SK-MEL-5 (cell line): ENCODE data around the gene HIP1R. TPM values are rescaled to one million over a fixed set of nuclear protein-coding genes. Genes with fewer than 3 reads are reported as not detected.
"Not testable (repeated sequence)": the region's sequence is repeated elsewhere in the genome, so short reads cannot be mapped to it uniquely, and the experiment has no call there.

Experiments used
- DNase-seq: peaks from one replicate; pipeline ENCODE4 v3.0.0-alpha.2; 2016; ENCODE audit warnings: low read depth, low spot score
- in situ Hi-C: cut with HindIII; loops from 2 replicates; pipeline ENCODE4 v1.10.0; 2016; ENCODE audit warnings: low sequenced_read_pairs, high pct_unique_total_duplicates, low pct_unique_long_range_greater_than_20kb
- total RNA-seq: library from RNA; depleted of rRNA; stranded (reverse); fragments of >200 nt; shearing (Covaris generic); gene quantifications from 2 replicates; pipeline ENCODE4 v1.2.3, GENCODE V29; 2014; rRNA removed

The HIP1R gene
- total RNA-seq, 1 experiment from 2014 or later = 30.7 TPM

GRCh38 chr12:122894193-122895121 is 59.2 kb downstream of the HIP1R start:
- peak; percentile 63 for DNase-seq
- in situ Hi-C loops = no loop called here

- DNase-seq = no peak
- in situ Hi-C loops = no loop called here
These were observed 60.1 kb downstream of the HIP1R start for GRCh38 chr12:122895320-122895703.

GRCh38 chr12:122895704-122896636 is 60.7 kb downstream of the HIP1R start, which contains the start of gene VPS37B:
Gene VPS37B (minus strand): TSS chr12:122896124. CDS start chr12:122896062, 62 bp downstream.
- DNase-seq = peak; percentile 76
- in situ Hi-C loops = no loop called here

GRCh38 chr12:122896662-122897061 is 61.4 kb downstream of the HIP1R start:
- in situ Hi-C loops = no loop called here
- DNase-seq = no peak

- DNase-seq = no peak
- in situ Hi-C loops = no loop called here
These were observed 64.6 kb downstream of the HIP1R start for GRCh38 chr12:122899887-122900286.

- in situ Hi-C loops = no loop called here
- DNase-seq = no peak
These were observed 67.8 kb downstream of the HIP1R start for GRCh38 chr12:122902854-122903692.

GRCh38 chr12:122903693-122904034 is 68.4 kb downstream of the HIP1R start:
- DNase-seq = no peak
- in situ Hi-C loops = no loop called here

GRCh38 chr12:122905258-122905657 is 70.0 kb downstream of the HIP1R start:
- in situ Hi-C loops, DNase-seq: not testable (repeated sequence)

GRCh38 chr12:122908915-122909314 is 73.7 kb downstream of the HIP1R start:
- in situ Hi-C loops = no loop called here
- DNase-seq = no peak

- DNase-seq = peak; percentile 45
- in situ Hi-C loops = no loop called here
These were observed 74.4 kb downstream of the HIP1R start for GRCh38 chr12:122909442-122910288.

Other genes starting within 250 kb of the HIP1R start
- not detected in 2 replicates for gene HCAR2, start 132.1 kb upstream of the HIP1R start, total RNA-seq
- gene HCAR3, start 118.6 kb upstream of the HIP1R start, total RNA-seq = not detected in 2 replicates
- not detected in 2 replicates for gene HCAR1, start 104.6 kb upstream of the HIP1R start, total RNA-seq
- 59.4 and 63.1 TPM in 2 replicates for gene DENR, start 82.6 kb upstream of the HIP1R start, total RNA-seq
- 1.5 TPM in 2 replicates for gene CCDC62, start 60.9 kb upstream of the HIP1R start, total RNA-seq
- gene VPS37B, start 60.7 kb downstream of the HIP1R start, total RNA-seq = 39.3 and 42.9 TPM in 2 replicates
- gene ABCB9, start 131.0 kb downstream of the HIP1R start, total RNA-seq = 8.3 and 11.8 TPM in 2 replicates
- 12.2 and 15.0 TPM in 2 replicates for gene OGFOD2, start 139.8 kb downstream of the HIP1R start, total RNA-seq
- gene ARL6IP4, start 145.2 kb downstream of the HIP1R start, total RNA-seq = 128 and 148 TPM in 2 replicates